Superior temporal gyrus (tissue), 1 donor: ENCODE results near the gene TOMM40L.
"Not testable (repeated sequence)": the region's sequence is repeated elsewhere in the genome, so short reads cannot be mapped to it uniquely, and the experiment has no call there.

Experiments used
- DNase-seq: peaks from one replicate; pipeline ENCODE4 v3.0.0-alpha.2; 2016; ENCODE audit errors: extremely low spot score

Gene TOMM40L

GRCh38 chr1:161257109-161257508 is 31.2 kb downstream of the TOMM40L start:
- DNase-seq = not testable (repeated sequence)

GRCh38 chr1:161258439-161259344 is 32.8 kb downstream of the TOMM40L start, which contains the start of gene PCP4L1:
Gene PCP4L1 (plus strand): TSS chr1:161258745. CDS start chr1:161258975, 230 bp downstream.
- DNase-seq = peak; percentile 61

- no peak for DNase-seq
These were observed 33.5 kb downstream of the TOMM40L start for GRCh38 chr1:161259345-161259702.

- DNase-seq = no peak
These were observed 33.9 kb downstream of the TOMM40L start for GRCh38 chr1:161259765-161260164.

- no peak for DNase-seq
These were observed 34.8 kb downstream of the TOMM40L start for GRCh38 chr1:161260376-161261260.

GRCh38 chr1:161261261-161262235 is 35.7 kb downstream of the TOMM40L start:
- DNase-seq = no peak

- DNase-seq = no peak
These were observed 39.4 kb downstream of the TOMM40L start for GRCh38 chr1:161265305-161265704.

- DNase-seq = no peak
These were observed 40.3 kb downstream of the TOMM40L start for GRCh38 chr1:161266202-161266601.

GRCh38 chr1:161266836-161267235 is 41.0 kb downstream of the TOMM40L start:
- DNase-seq = no peak

- no peak for DNase-seq
These were observed 41.5 kb downstream of the TOMM40L start for GRCh38 chr1:161267321-161267720.

GRCh38 chr1:161273402-161273801 is 47.5 kb downstream of the TOMM40L start:
- DNase-seq = no peak

- no peak for DNase-seq
These were observed 49.0 kb downstream of the TOMM40L start for GRCh38 chr1:161274874-161275273.
